Bronchial epithelial cell (primary cell): Measurements from ENCODE around the gene FAM98B. TPM values are rescaled to one million over a fixed set of nuclear protein-coding genes. Genes with fewer than 3 reads are reported as not detected.

Experiments
- DNase-seq: peaks from one replicate; pipeline ENCODE4 v3.0.0-alpha.2; 2010; ENCODE audit warnings: low read depth
- FAIRE-seq: peaks from 2 replicates; lab custom pipeline; 2011; peaks lifted over from hg19 to GRCh38; lab: Jason Lieb, UNC
- H3K27me3 ChIP-seq: 2 replicates; pipeline ENCODE4 v1.5.1; 2011; ENCODE audit warnings: low read length; ENCODE audit not compliant: control insufficient read depth, insufficient read depth
- H3K36me3 ChIP-seq: 2 replicates; pipeline ENCODE4 v1.5.1; 2011; ENCODE audit warnings: low read length; ENCODE audit not compliant: control insufficient read depth, insufficient read depth
- H3K4me3 ChIP-seq: 2 replicates; pipeline ENCODE4 v1.5.1; 2011; ENCODE audit warnings: mild to moderate bottlenecking, low read depth, low read length, control low read depth
- total RNA-seq: library from RNA; depleted of rRNA; stranded (reverse); fragments of >200 nt; gene quantifications from 2 replicates; pipeline ENCODE4 v1.2.1, GENCODE V29; 2014
- TF ChIP-seq, protein P1 (sequence below): IDR thresholded peaks from 2 replicates; pipeline ENCODE4 v1.5.1; 2011; ENCODE audit warnings: mild to moderate bottlenecking, moderate library complexity, low read length, control low read depth, inconsistent platforms; ENCODE audit not compliant: insufficient read depth, severe bottlenecking

Gene FAM98B
- 6.8 and 9.5 TPM in 2 replicates for total RNA-seq

DNA sequence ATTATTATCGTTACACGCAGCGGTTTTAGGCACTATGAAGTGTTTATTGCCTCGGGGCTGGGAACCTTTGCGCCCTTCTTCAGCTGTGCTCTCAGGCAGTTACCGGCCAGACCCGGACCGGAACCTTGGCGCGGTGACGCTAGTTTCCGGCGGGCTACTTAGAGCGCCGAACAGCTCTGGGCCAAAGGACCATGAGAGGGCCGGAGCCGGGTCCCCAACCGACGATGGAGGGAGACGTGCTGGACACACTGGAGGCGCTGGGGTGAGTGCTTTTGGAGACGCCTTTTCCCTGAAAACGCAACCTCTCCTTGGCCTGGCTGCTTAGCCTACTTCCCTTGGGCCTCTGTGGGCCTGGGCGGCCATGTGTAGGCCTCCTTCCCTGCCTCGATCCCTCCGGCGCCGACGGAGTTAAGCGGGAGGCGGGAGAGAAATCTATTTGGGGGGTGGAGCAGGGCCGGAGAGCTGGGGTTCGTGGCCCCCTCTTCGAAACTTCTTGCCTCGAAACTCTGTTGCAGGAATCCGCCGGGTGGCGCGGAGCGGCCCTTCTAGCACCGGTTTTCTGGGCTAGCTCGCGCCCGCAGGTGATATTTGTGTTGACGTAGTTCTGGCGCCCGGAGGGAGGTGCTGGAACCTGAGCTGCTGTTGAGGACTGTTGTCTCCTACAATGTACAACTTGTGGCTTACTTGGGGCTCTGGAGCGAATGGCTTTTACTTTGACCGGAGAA is at the start of gene FAM98B:
Gene FAM98B (plus strand): TSS at position 157 of the 725 bp plus-strand sequence. CDS start 35 bp downstream, at position 192.
- DNase-seq = peak; percentile 68
- TF ChIP-seq, protein P1, sequence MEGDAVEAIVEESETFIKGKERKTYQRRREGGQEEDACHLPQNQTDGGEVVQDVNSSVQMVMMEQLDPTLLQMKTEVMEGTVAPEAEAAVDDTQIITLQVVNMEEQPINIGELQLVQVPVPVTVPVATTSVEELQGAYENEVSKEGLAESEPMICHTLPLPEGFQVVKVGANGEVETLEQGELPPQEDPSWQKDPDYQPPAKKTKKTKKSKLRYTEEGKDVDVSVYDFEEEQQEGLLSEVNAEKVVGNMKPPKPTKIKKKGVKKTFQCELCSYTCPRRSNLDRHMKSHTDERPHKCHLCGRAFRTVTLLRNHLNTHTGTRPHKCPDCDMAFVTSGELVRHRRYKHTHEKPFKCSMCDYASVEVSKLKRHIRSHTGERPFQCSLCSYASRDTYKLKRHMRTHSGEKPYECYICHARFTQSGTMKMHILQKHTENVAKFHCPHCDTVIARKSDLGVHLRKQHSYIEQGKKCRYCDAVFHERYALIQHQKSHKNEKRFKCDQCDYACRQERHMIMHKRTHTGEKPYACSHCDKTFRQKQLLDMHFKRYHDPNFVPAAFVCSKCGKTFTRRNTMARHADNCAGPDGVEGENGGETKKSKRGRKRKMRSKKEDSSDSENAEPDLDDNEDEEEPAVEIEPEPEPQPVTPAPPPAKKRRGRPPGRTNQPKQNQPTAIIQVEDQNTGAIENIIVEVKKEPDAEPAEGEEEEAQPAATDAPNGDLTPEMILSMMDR = peak; percentile 15
- no peaks in the 10 kb centered on the region for H3K27me3 ChIP-seq
- no peaks in the 10 kb centered on the region for H3K36me3 ChIP-seq
- no peak for FAIRE-seq
- peak within 1 kb of the TSS; percentile 78 for H3K4me3 ChIP-seq

DNA sequence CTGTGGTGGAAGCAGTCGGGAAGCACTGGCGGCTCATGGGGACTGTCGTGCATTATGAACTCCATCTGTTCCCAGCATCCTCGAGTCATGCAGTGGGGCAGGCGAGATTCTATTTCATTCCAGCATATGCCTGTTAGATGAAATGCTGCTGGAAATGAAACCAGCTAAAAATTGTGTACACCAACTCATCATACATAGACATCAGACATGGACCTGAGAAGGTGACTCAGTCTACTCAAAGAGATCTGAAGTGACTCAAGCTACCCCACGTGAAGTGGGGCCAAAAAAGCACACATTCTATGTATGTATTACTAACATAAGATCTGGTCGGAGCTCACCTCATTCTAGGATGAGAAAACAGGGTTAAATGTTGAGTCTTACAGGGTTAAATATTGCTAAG is 47.5 kb upstream of the FAM98B start:
- H3K36me3 ChIP-seq = no peaks in the 10 kb centered on the region
- no peak for FAIRE-seq
- no peak overlapping the region for H3K4me3 ChIP-seq
- TF ChIP-seq, protein P1 = no peak
- DNase-seq = peak; percentile 13
- no peaks in the 10 kb centered on the region for H3K27me3 ChIP-seq

DNA sequence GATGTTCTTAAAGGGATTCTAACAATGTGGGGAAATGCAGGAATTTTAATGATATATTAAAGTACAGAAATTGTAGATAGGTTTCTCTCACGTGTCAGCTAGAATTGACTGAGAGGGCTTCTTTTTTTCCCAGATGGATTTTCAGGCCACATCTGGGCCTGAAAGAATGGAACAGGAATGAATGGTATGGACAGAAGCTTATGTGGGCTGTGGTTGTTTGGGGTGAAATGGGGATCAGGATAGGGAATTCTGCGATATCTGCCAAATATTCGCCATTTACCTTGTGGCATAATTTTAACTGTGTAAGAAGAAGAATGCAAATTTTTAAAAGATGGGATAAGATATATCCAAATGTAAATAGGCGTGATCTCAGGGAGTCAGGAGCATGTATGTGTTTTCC is 45.4 kb upstream of the FAM98B start:
- H3K36me3 ChIP-seq = no peaks in the 10 kb centered on the region
- FAIRE-seq (no peak), DNase-seq (no peak)
- H3K27me3 ChIP-seq = peaks cover 2% of the 10 kb centered on the region
- no peak overlapping the region for H3K4me3 ChIP-seq
- TF ChIP-seq, protein P1 = no peak

DNA sequence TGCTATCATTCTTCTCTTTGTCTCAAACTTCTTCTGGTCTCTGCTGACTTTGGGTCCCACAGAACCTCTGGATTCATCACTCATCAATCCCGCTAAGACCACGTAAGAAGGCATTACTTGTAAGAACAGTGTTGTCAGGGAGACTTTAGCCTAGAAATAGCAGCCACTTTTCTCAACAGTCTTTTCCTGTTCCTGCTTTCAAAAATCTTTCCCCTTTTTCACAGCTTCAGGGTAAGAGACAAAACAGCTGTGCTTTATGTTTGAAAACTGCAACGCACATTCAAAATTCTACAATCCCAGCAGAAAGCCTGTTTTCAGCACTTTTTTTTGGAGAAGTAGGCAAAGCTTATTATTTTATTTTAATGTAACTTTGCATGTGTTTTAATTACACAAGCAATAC is 42.0 kb upstream of the FAM98B start:
- FAIRE-seq (no peak), DNase-seq (no peak)
- TF ChIP-seq, protein P1 = no peak
- Histone ChIP-seq H3K4me3 (no peak overlapping the region), H3K27me3 (peaks cover 2% of the 10 kb centered on the region), H3K36me3 (no peaks in the 10 kb centered on the region)

DNA sequence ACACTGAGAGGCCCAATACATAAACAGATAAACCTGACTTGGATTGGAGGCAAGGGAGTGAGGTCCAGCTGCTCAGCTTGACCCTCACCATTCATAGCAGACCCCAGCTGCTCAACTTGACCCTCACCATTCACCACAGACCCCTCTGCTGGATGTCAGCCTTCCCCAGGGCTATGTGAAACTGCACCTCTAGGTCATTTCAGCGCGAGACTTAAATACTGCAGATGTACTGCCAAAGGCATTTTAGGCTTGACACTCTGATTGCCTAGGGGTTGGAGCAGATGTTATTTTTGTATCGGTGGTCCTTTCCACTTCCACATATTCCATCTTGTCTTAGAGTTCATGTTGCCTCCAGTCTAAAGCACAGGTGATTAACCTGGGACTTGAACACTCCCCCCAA is 41.5 kb upstream of the FAM98B start:
- TF ChIP-seq, protein P1 = no peak
- no peaks in the 10 kb centered on the region for H3K36me3 ChIP-seq
- H3K27me3 ChIP-seq = peaks cover 2% of the 10 kb centered on the region
- no peak overlapping the region for H3K4me3 ChIP-seq
- no peak for FAIRE-seq
- no peak for DNase-seq
